Ascending aorta (tissue), 2 donors: Measurements from ENCODE around the gene CEACAM6. TPM values are rescaled to one million over a fixed set of nuclear protein-coding genes. Genes with fewer than 3 reads are reported as not detected.

Experiments
- DNase-seq, 2 donors: peaks; one replicate each; pipeline ENCODE4 v3.0.0-alpha.2; 2019; ENCODE audit warnings: low spot score in 2 of 2
- H3K27ac ChIP-seq, 2 donors: fragments of 200-600 bp; sonication (generic); one replicate each; pipeline ENCODE4 v1.5.1; 2016 to 2017; ENCODE audit warnings: mild to moderate bottlenecking in 1 of 2
- H3K27me3 ChIP-seq: fragments of 200-600 bp; sonication (generic); one replicate; pipeline ENCODE4 v1.5.1; 2017
- H3K36me3 ChIP-seq, 2 donors: fragments of 200-600 bp; sonication (generic); one replicate each; pipeline ENCODE4 v1.5.1; 2016
- H3K4me1 ChIP-seq, 2 donors: fragments of 200-600 bp; sonication (generic); one replicate each; pipeline ENCODE4 v1.5.1; 2016 to 2017; ENCODE audit warnings: mild to moderate bottlenecking in 1 of 2
- H3K4me3 ChIP-seq, 2 donors: fragments of 200-600 bp; sonication (generic); one replicate each; pipeline ENCODE4 v1.5.1; 2016 to 2017; ENCODE audit warnings: mild to moderate bottlenecking in 1 of 2
- H3K9me3 ChIP-seq, 2 donors: fragments of 200-600 bp; sonication (generic); one replicate each; pipeline ENCODE4 v1.5.1; 2016
- intact Hi-C: fragments of 100-400 bp; cut with DNase I; formaldehyde crosslinking; loops from one replicate; pipeline ENCODE4 v1.15.1; 2023
- total RNA-seq: library from RNA; depleted of rRNA; stranded (reverse); fragments of >200 nt; gene quantifications from one replicate; pipeline ENCODE4 v1.1.0, GENCODE V29; 2016
- TF ChIP-seq, protein P1 (sequence below), 3 experiments: fragments of 200-600 bp in 2 of 3; fragments of 450-650 bp in 1 of 3; sonication (generic) in 2 of 3; IDR thresholded peaks; one replicate each; pipeline ENCODE4 v1.5.1; 2016 to 2019; ENCODE audit warnings: antibody characterized with exemption in 3 of 3, mild to moderate bottlenecking in 1 of 3, moderate library complexity in 1 of 3

Gene CEACAM6
- total RNA-seq, 1 donor from 2014 or later: not detected

DNA sequence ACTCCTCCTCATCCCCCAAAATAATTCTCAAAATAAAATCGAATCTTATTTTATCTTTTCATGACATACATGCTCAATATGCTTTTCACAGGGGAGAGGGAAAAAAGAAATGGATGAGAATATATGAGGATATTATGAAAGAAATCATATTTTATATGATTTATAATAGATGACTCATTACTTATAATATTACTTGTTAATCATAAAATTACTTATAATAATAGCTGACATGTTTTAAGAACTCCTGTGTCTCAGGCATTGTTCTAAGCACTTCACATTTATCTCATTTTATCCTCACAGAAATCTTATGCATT, 38.0 kb downstream of the CEACAM6 start:
- H3K9me3 ChIP-seq: no peaks in the 10 kb centered on the region
- no peaks in the 10 kb centered on the region for H3K36me3 ChIP-seq
- no peak overlapping the region for H3K27ac ChIP-seq
- intact Hi-C loops: no loop called here
- H3K4me3 ChIP-seq: no peak overlapping the region
- H3K4me1 ChIP-seq: no peaks in the 10 kb centered on the region
- H3K27me3 ChIP-seq: no peaks in the 10 kb centered on the region
- DNase-seq: no peak
- TF ChIP-seq, protein P1, sequence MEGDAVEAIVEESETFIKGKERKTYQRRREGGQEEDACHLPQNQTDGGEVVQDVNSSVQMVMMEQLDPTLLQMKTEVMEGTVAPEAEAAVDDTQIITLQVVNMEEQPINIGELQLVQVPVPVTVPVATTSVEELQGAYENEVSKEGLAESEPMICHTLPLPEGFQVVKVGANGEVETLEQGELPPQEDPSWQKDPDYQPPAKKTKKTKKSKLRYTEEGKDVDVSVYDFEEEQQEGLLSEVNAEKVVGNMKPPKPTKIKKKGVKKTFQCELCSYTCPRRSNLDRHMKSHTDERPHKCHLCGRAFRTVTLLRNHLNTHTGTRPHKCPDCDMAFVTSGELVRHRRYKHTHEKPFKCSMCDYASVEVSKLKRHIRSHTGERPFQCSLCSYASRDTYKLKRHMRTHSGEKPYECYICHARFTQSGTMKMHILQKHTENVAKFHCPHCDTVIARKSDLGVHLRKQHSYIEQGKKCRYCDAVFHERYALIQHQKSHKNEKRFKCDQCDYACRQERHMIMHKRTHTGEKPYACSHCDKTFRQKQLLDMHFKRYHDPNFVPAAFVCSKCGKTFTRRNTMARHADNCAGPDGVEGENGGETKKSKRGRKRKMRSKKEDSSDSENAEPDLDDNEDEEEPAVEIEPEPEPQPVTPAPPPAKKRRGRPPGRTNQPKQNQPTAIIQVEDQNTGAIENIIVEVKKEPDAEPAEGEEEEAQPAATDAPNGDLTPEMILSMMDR (IDR thresholded peaks at IDR 0.05): no peak

DNA sequence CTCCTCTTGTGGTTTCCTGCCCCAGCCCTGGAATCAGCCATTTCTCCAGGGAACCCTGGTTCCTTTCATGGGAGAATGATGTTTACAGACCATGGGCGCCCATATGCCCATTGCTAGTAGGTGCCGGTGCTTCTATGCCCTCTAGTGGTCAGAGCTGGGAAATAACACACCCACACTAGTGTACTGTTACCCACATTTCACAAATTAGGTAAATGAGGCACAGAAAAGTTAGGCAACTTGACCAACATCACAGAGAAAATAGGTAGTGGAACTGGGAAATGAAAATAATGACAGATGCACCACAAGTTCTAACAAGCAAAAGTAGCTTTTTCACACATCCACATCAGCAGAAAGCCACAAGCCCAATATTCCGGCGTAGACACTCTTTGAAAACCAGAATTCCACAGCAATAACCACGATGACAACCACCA, 39.7 kb downstream of the CEACAM6 start:
- H3K9me3 ChIP-seq: no peaks in the 10 kb centered on the region
- no peak overlapping the region for H3K4me3 ChIP-seq
- H3K27ac ChIP-seq: no peak overlapping the region
- H3K36me3 ChIP-seq: no peaks in the 10 kb centered on the region
- H3K4me1 ChIP-seq: no peaks in the 10 kb centered on the region
- DNase-seq: no peak
- TF ChIP-seq, protein P1 (IDR thresholded peaks at IDR 0.05): peak; percentile 14 to 66 (median 60)
- no peaks in the 10 kb centered on the region for H3K27me3 ChIP-seq
- intact Hi-C loops: no loop called here

DNA sequence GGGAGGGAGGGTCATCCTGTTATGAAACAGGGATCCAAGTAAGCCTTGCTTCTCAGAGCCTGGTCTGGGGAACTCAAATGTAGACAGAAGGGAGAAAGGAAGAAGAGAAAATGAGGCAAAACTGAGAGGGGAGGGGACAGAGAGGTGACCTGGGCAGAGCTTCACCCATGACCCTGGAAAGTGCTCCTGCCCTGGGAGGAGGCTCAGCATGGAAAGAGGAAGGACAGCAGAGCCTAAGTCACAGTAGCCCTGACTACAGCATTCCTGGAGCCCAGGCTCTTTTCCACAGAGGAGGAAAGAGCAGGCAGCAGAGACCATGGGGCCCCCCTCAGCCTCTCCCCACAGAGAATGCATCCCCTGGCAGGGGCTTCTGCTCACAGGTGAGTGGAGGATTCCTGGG, 41.0 kb downstream of the CEACAM6 start, which contains the start of gene CEACAM3:
TSS of gene CEACAM3 (plus strand) at position 226 of the 400 bp plus-strand sequence. CDS start at position 317, 91 bp downstream.
- TF ChIP-seq, protein P1 (IDR thresholded peaks at IDR 0.05): no peak
- Histone ChIP-seq H3K9me3 (peaks cover 0 to 5% of the 10 kb centered on the region in 2 donors), H3K4me1 (no peaks in the 10 kb centered on the region), H3K36me3 (no peaks in the 10 kb centered on the region), H3K27me3 (no peaks in the 10 kb centered on the region), H3K27ac (no peak within 1 kb of the TSS), H3K4me3 (no peak within 1 kb of the TSS)
- intact Hi-C loops: no loop called here
- DNase-seq: no peak

DNA sequence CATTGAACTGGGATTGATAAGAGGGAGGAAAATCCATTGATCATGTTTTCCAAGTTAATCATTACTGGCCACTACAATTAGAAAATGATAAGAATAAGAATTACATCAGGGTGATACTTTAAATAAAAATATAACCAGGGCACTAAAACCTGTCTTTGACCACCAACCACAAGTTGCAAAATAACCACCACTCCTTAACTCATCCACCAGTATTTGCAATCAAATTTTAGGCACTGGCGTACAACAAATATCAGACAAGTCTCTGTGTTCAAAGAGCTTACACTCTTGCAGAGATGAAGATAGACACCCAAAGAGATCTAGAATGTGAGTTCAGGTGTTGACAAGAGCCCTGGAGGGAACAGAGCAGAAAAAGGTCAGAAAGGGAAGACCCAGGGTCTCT, 41.6 kb downstream of the CEACAM6 start:
- peaks cover 0 to 5% of the 10 kb centered on the region in 2 donors for H3K9me3 ChIP-seq
- no peaks in the 10 kb centered on the region for H3K4me1 ChIP-seq

DNA sequence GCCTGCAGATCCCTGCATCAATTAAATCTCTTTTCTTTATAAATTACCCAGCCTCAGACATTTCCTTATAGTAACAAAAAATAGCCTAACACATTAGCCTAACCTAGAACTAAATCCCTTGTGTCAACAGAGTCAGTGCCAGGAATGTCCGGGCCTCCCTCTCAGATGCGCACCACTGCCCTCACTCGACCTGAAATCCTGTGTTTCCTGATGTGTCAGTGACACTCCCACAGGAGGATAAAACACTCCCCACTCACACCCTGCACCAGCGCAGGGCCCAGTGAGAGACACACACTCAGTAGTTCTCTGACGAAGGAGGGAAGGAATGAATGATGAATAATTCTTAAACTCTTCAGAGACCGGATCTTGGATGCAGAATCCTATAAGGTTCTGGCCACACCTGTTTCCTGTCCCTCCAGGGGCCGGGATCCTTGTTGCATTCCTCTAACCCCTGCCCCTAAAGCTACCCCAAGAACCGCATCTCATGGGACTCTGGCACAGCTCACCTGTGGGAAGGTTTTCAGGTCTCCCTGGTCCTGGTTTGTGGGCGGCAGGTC, 44.2 kb downstream of the CEACAM6 start:
- Histone ChIP-seq H3K27me3 (no peaks in the 10 kb centered on the region), H3K4me3 (no peak overlapping the region), H3K4me1 (no peaks in the 10 kb centered on the region), H3K36me3 (no peaks in the 10 kb centered on the region), H3K27ac (no peak overlapping the region), H3K9me3 (peaks cover 0 to 5% of the 10 kb centered on the region in 2 donors)
- DNase-seq: peak in 1 of 2 donors; percentile 34
- TF ChIP-seq, protein P1 (IDR thresholded peaks at IDR 0.05): no peak
- intact Hi-C loops: no loop called here

More for the DNA sequence above, 41.6 kb downstream of the CEACAM6 start:
- Histone ChIP-seq H3K27ac (no peak overlapping the region), H3K4me3 (no peak overlapping the region), H3K36me3 (no peaks in the 10 kb centered on the region), H3K27me3 (no peaks in the 10 kb centered on the region)
- no peak for DNase-seq
- intact Hi-C loops: no loop called here
- TF ChIP-seq, protein P1 (IDR thresholded peaks at IDR 0.05): no peak

DNA sequence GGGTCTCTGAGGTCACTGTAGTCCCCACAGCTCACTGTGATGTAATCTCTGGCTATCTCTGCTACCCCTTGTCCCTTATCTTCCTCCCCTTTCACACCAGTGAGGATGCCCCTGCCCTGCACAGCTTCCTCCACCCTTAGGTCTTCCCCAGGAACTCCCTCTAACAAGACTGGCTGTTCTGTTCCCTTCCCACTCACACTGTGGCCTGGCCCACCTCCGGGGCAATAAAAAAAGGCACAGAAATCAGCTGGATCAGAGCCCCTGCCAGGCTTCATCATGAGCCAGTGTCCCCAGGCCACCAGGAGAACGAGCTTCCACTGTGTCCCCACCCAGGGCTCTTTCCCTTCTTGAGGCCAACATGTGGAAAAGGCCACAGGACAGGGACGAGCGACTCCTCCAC, 45.7 kb downstream of the CEACAM6 start:
- H3K4me1 ChIP-seq: no peaks in the 10 kb centered on the region
- TF ChIP-seq, protein P1 (IDR thresholded peaks at IDR 0.05): no peak
- H3K4me3 ChIP-seq: no peak overlapping the region
- DNase-seq: peak in 1 of 2 donors; percentile 19
- intact Hi-C loops: no loop called here
- H3K27me3 ChIP-seq: no peaks in the 10 kb centered on the region
- H3K9me3 ChIP-seq: peaks cover 0 to 5% of the 10 kb centered on the region in 2 donors
- no peak overlapping the region for H3K27ac ChIP-seq
- H3K36me3 ChIP-seq: no peaks in the 10 kb centered on the region
